ENCODE data around the gene TMEM131.

The TMEM131 gene

DNA sequence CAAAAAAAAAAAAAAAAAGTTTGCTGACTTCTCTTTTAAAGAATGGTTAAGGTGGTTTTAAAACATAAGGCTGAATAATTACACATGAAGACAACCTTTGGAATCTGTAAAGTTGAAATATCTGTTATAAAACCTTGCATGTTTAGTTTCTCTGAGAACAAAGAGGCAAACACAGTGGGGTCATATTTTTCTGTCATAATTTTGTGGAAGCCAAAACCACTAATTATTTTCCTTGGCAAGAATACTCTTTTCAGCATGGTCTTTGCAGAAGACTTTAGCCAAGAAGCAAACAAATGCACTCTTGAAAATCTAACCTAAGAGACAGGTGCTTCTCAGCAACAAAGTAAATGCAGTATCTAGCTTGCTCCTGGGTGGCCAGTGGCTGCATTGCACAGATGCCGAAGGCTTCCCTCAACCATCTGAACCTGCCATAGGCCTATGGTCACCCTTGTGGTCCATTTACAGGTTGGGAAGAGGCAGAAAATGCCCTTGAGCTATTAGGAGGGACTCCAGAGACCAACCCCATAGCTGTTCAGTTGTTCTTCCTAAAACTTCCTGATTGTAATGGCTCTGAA, 237.5 kb downstream of the TMEM131 start:
- Histone ChIP-seq H3K4me3 (ENCODE audit: low read length) (no peak overlapping the region), H3K4me1 (ENCODE audit: insufficient read depth, low read length) (peaks cover 2% of the 10 kb centered on the region; the same call in 1 of the 2 replicates), H3K27ac (ENCODE audit: low read depth, low read length) (no peak overlapping the region), H3K9ac (ENCODE audit: low read depth, low read length) (no peak overlapping the region), H3K36me3 (ENCODE audit: insufficient read depth, low read length) (peaks cover 55% of the 10 kb centered on the region), H3K27me3 (ENCODE audit: insufficient read depth, low read length) (no peaks in the 10 kb centered on the region), H3K9me3 (ENCODE audit: insufficient read depth, low read depth, low read length) (no peaks in the 10 kb centered on the region)
- WGBS: 96% methylated on average over 1 of the region's 1 CpG

DNA sequence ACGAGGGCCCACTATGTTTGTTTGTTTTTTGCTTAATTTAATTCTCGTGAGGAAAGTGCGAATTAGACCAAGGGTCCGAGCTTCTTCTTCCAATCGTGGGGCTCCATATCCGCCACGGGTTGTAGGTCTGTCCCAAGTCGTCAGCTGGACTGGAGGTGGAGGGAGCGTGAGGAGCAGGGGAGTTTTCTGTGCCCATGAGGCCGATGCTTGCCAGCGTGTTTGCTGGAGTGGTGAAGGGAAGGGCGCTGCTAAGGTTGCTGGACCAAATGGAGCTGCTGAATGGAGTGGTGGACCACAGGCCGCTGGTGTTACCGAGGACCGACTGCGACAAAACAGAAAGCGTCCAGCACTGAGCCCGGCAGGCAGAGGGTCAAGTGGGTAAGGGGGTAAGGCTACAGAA, 238.7 kb downstream of the TMEM131 start:
- H3K4me3 ChIP-seq (ENCODE audit: low read length): no peak overlapping the region
- H3K27ac ChIP-seq (ENCODE audit: low read depth, low read length): no peak overlapping the region
- no peaks in the 10 kb centered on the region for H3K27me3 ChIP-seq (ENCODE audit: insufficient read depth, low read length)
- 94% methylated on average over 18 of the region's 18 CpGs for WGBS
- H3K9me3 ChIP-seq (ENCODE audit: insufficient read depth, low read depth, low read length): no peaks in the 10 kb centered on the region
- peaks cover 14% of the 10 kb centered on the region for H3K4me1 ChIP-seq (ENCODE audit: insufficient read depth, low read length)
- no peak overlapping the region for H3K9ac ChIP-seq (ENCODE audit: low read depth, low read length)
- peaks cover 55% of the 10 kb centered on the region for H3K36me3 ChIP-seq (ENCODE audit: insufficient read depth, low read length)

DNA sequence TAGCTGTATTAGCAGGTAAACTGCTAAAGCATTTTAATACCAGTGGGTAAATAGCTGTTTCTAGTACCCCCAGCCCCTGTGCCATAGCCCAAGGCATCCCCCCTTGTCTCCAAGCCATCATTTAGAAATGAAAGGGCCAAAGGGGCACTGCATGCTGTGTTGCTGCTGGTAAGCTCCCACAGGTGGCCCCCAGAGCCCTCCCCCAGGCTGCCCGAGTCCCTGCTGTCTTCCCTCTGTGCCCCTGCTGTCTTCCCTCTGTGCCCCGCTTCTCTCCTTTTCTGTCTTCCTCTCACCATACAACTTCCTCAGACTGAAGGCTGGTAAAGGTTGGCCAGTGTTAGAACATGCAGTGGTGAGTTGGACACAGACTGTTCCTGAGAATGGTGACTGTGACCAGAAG, 240.3 kb downstream of the TMEM131 start:
- no peak overlapping the region for H3K27ac ChIP-seq (ENCODE audit: low read depth, low read length)
- no peaks in the 10 kb centered on the region for H3K27me3 ChIP-seq (ENCODE audit: insufficient read depth, low read length)
- H3K36me3 ChIP-seq (ENCODE audit: insufficient read depth, low read length): peaks cover 43% of the 10 kb centered on the region
- H3K9ac ChIP-seq (ENCODE audit: low read depth, low read length): no peak overlapping the region
- 88% methylated on average over 2 of the region's 2 CpGs for WGBS
- H3K4me1 ChIP-seq (ENCODE audit: insufficient read depth, low read length): peaks cover 21% of the 10 kb centered on the region
- H3K9me3 ChIP-seq (ENCODE audit: insufficient read depth, low read depth, low read length): no peaks in the 10 kb centered on the region
- no peak overlapping the region for H3K4me3 ChIP-seq (ENCODE audit: low read length)

- H3K36me3 ChIP-seq (ENCODE audit: insufficient read depth, low read length): peaks cover 36% of the 10 kb centered on the region
- H3K4me1 ChIP-seq (ENCODE audit: insufficient read depth, low read length): peaks cover 21% of the 10 kb centered on the region
These were observed 240.9 kb downstream of the TMEM131 start for GRCh38 chr2:97754690-97755346.

GRCh38 chr2:97752342-97753334, 243.1 kb downstream of the TMEM131 start:
- Histone ChIP-seq H3K9ac (ENCODE audit: low read depth, low read length) (no peak overlapping the region), H3K4me3 (ENCODE audit: low read length) (no peak overlapping the region), H3K9me3 (ENCODE audit: insufficient read depth, low read depth, low read length) (no peaks in the 10 kb centered on the region), H3K36me3 (ENCODE audit: insufficient read depth, low read length) (peaks cover 20% of the 10 kb centered on the region), H3K27ac (ENCODE audit: low read depth, low read length) (peak overlapping the region; percentile 8; the same call in 1 of the 2 replicates), H3K27me3 (ENCODE audit: insufficient read depth, low read length) (no peaks in the 10 kb centered on the region), H3K4me1 (ENCODE audit: insufficient read depth, low read length) (peaks cover 25% of the 10 kb centered on the region)
- WGBS: 67% methylated on average over 2 of the region's 3 CpGs

More at GRCh38 chr2:97754690-97755346, 240.9 kb downstream of the TMEM131 start:
- Histone ChIP-seq H3K27me3 (ENCODE audit: insufficient read depth, low read length) (no peaks in the 10 kb centered on the region), H3K9me3 (ENCODE audit: insufficient read depth, low read depth, low read length) (no peaks in the 10 kb centered on the region), H3K9ac (ENCODE audit: low read depth, low read length) (no peak overlapping the region), H3K4me3 (ENCODE audit: low read length) (no peak overlapping the region), H3K27ac (ENCODE audit: low read depth, low read length) (no peak overlapping the region)
- WGBS: 93% methylated on average over 12 of the region's 12 CpGs

DNA sequence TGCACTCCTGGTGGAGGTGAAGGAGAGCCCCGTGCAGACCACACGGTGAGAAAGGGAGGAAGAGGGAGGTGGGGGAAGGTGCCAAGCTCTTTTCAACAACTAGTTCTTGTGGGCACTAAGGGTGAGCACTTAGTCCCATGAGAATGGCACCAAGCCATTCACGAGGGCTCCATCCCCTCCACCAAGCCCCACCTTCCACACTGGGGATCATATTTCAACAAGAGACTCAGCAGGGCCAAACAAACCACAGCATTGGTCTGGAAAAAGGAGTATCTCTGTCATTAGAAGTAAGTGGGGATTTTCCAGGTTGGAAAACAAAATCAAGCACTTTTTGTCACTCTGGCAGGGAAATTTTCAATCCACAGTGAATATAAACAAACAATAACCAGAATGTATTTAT, 244.0 kb downstream of the TMEM131 start:
- H3K4me1 ChIP-seq (ENCODE audit: insufficient read depth, low read length): peaks cover 25% of the 10 kb centered on the region
- H3K27me3 ChIP-seq (ENCODE audit: insufficient read depth, low read length): no peaks in the 10 kb centered on the region
- no peak overlapping the region for H3K4me3 ChIP-seq (ENCODE audit: low read length)
- peaks cover 14% of the 10 kb centered on the region for H3K36me3 ChIP-seq (ENCODE audit: insufficient read depth, low read length)
- no peak overlapping the region for H3K9ac ChIP-seq (ENCODE audit: low read depth, low read length)
- no peak overlapping the region; the same call in 1 of the 2 replicates for H3K27ac ChIP-seq (ENCODE audit: low read depth, low read length)
- 57% methylated on average over 3 of the region's 3 CpGs for WGBS
- H3K9me3 ChIP-seq (ENCODE audit: insufficient read depth, low read depth, low read length): no peaks in the 10 kb centered on the region

GRCh38 chr2:97750017-97750416, 245.7 kb downstream of the TMEM131 start:
- no peak overlapping the region for H3K27ac ChIP-seq (ENCODE audit: low read depth, low read length)
- 96% methylated on average over 4 of the region's 4 CpGs for WGBS
- H3K4me1 ChIP-seq (ENCODE audit: insufficient read depth, low read length): peaks cover 25% of the 10 kb centered on the region
- H3K4me3 ChIP-seq (ENCODE audit: low read length): no peak overlapping the region
- no peaks in the 10 kb centered on the region for H3K27me3 ChIP-seq (ENCODE audit: insufficient read depth, low read length)
- no peak overlapping the region for H3K9ac ChIP-seq (ENCODE audit: low read depth, low read length)
- no peaks in the 10 kb centered on the region for H3K9me3 ChIP-seq (ENCODE audit: insufficient read depth, low read depth, low read length)
- H3K36me3 ChIP-seq (ENCODE audit: insufficient read depth, low read length): peaks cover 3% of the 10 kb centered on the region; the same call in 1 of the 2 replicates

DNA sequence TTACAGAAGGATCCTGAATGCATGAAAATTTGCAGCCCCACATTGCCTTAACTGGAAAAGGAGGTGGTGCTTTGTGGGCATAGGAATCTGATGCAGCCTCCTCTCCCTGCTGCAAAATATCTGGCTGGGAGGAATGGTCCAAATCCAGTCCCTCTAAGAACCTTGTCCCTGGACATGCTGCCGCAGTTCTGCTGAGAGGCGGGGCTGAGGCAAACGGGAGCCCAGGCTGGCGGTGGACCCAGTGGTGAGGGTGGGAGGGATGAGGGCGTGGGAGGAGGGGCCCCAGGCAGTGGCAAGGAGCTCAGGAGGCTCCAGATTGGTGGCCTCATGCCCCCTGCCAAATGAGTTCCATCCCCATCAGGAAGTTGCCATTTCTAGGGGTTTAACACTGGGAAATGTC, 246.2 kb downstream of the TMEM131 start:
- H3K27ac ChIP-seq (ENCODE audit: low read depth, low read length): no peak overlapping the region
- peaks cover 25% of the 10 kb centered on the region for H3K4me1 ChIP-seq (ENCODE audit: insufficient read depth, low read length)
- 71% methylated on average over 5 of the region's 5 CpGs for WGBS
- no peak overlapping the region for H3K9ac ChIP-seq (ENCODE audit: low read depth, low read length)
- H3K36me3 ChIP-seq (ENCODE audit: insufficient read depth, low read length): peaks cover 2% of the 10 kb centered on the region; the same call in 1 of the 2 replicates
- H3K9me3 ChIP-seq (ENCODE audit: insufficient read depth, low read depth, low read length): no peaks in the 10 kb centered on the region
- no peaks in the 10 kb centered on the region for H3K27me3 ChIP-seq (ENCODE audit: insufficient read depth, low read length)
- H3K4me3 ChIP-seq (ENCODE audit: low read length): no peak overlapping the region

- 91% methylated on average over 4 of the region's 4 CpGs for WGBS
- no peak overlapping the region for H3K27ac ChIP-seq (ENCODE audit: low read depth, low read length)
- no peaks in the 10 kb centered on the region for H3K9me3 ChIP-seq (ENCODE audit: insufficient read depth, low read depth, low read length)
- no peak overlapping the region for H3K4me3 ChIP-seq (ENCODE audit: low read length)
- peaks cover 18% of the 10 kb centered on the region for H3K4me1 ChIP-seq (ENCODE audit: insufficient read depth, low read length)
- H3K27me3 ChIP-seq (ENCODE audit: insufficient read depth, low read length): no peaks in the 10 kb centered on the region
- no peak overlapping the region for H3K9ac ChIP-seq (ENCODE audit: low read depth, low read length)
- no peaks in the 10 kb centered on the region for H3K36me3 ChIP-seq (ENCODE audit: insufficient read depth, low read length)
These were observed 248.0 kb downstream of the TMEM131 start for GRCh38 chr2:97747716-97748115.

GRCh38 chr2:97747285-97747684, 248.5 kb downstream of the TMEM131 start:
- Histone ChIP-seq H3K4me3 (ENCODE audit: low read length) (no peak overlapping the region), H3K36me3 (ENCODE audit: insufficient read depth, low read length) (no peaks in the 10 kb centered on the region), H3K27me3 (ENCODE audit: insufficient read depth, low read length) (no peaks in the 10 kb centered on the region), H3K9me3 (ENCODE audit: insufficient read depth, low read depth, low read length) (no peaks in the 10 kb centered on the region), H3K27ac (ENCODE audit: low read depth, low read length) (no peak overlapping the region), H3K4me1 (ENCODE audit: insufficient read depth, low read length) (peaks cover 14% of the 10 kb centered on the region), H3K9ac (ENCODE audit: low read depth, low read length) (no peak overlapping the region)
- WGBS: 97% methylated on average over 3 of the region's 3 CpGs

Measured in HUES64 (cell line).